Panc1 (cell line): ENCODE measurements around the gene SHQ1. TPM values are rescaled to one million over a fixed set of nuclear protein-coding genes. Genes with fewer than 3 reads are reported as not detected.

Source experiments
- ATAC-seq: fragments of 200-7000 bp; cut with Tn5 transposase; 2 replicates; pipeline ENCODE4 v1.9.1; 2020; ENCODE audit warnings: mild to moderate bottlenecking, moderate library complexity
- BruUV-seq: library from RNA; stranded (reverse); fragments of 400-500 nt; replicated peaks from 2 replicates; lab custom pipeline; 2021; lab: Mats Ljungman, UMichigan
- CTCF ChIA-PET: fragments of 300-600 bp; sonication (Branson Sonifier 250); formaldehyde crosslinking; loops from one replicate; lab custom pipeline; 2022; ENCODE audit warnings: antibody characterized with exemption; lab: Charles Lee
- POLR2A ChIA-PET: fragments of 300-600 bp; sonication (Branson Sonifier 250); formaldehyde crosslinking; loops from one replicate; lab custom pipeline; 2022; ENCODE audit warnings: antibody characterized with exemption; lab: Charles Lee
- DNase-seq: peaks from one replicate; pipeline ENCODE4 v3.0.0-alpha.2; 2010; ENCODE audit warnings: low read depth, low spot score
- H3K27ac ChIP-seq: 2 replicates; pipeline ENCODE4 v1.5.1; 2011; ENCODE audit warnings: mild to moderate bottlenecking, low read length, inconsistent platforms
- H3K27me3 ChIP-seq: fragments of 200-500 bp; sonication (Bioruptor generic); 2 replicates; pipeline ENCODE4 v1.6.0; 2014; ENCODE audit warnings: low read length, inconsistent platforms; ENCODE audit not compliant: control insufficient read depth, insufficient read depth
- H3K36me3 ChIP-seq: fragments of 200-500 bp; sonication (Bioruptor generic); 2 replicates; pipeline ENCODE4 v1.5.1; 2014; ENCODE audit warnings: inconsistent platforms, mild to moderate bottlenecking, low read length, moderate library complexity; ENCODE audit not compliant: control insufficient read depth, insufficient read depth
- H3K4me1 ChIP-seq: 2 replicates; pipeline ENCODE4 v1.5.1; 2011; ENCODE audit warnings: inconsistent platforms, mild to moderate bottlenecking, low read length, moderate library complexity; ENCODE audit not compliant: control insufficient read depth, insufficient read depth
- H3K4me3 ChIP-seq, 2 experiments: 2 replicates each; pipeline ENCODE4 v1.5.1; 2011 to 2012; ENCODE audit warnings: low read depth in 2 of 2, low read length in 2 of 2, mild to moderate bottlenecking in 2 of 2, inconsistent platforms in 1 of 2, moderate library complexity in 1 of 2
- H3K9me3 ChIP-seq: fragments of 200-500 bp; sonication (Bioruptor generic); 2 replicates; pipeline ENCODE4 v1.5.1; 2014; ENCODE audit warnings: low read depth, mild to moderate bottlenecking, inconsistent platforms, low read length, moderate library complexity; ENCODE audit not compliant: control insufficient read depth, insufficient read depth
- POLR2AphosphoS5 ChIP-seq: IDR thresholded peaks from 2 replicates; pipeline ENCODE4 v1.6.1; 2012; ENCODE audit warnings: mild to moderate bottlenecking, low read depth, low read length, moderate library complexity
- SIN3A ChIP-seq: IDR thresholded peaks from 2 replicates; pipeline ENCODE4 v1.6.1; 2012; ENCODE audit warnings: low read depth, mild to moderate bottlenecking, low read length, moderate library complexity, borderline replicate concordance; ENCODE audit not compliant: insufficient read depth
- TCF7L2 ChIP-seq: IDR thresholded peaks from 2 replicates; pipeline ENCODE4 v1.6.1; 2011; ENCODE audit warnings: mild to moderate bottlenecking, low read depth, low read length, inconsistent platforms
- in situ Hi-C: cut with HindIII; loops from 2 replicates; pipeline ENCODE4 v1.10.0; 2016; ENCODE audit warnings: low sequenced_read_pairs, low pct_unique_long_range_greater_than_20kb
- intact Hi-C: fragments of 100-400 bp; cut with micrococcal nuclease; formaldehyde crosslinking; loops from one replicate; pipeline ENCODE4 v1.10.0; 2022; ENCODE audit not compliant: unreplicated experiment
- total RNA-seq: library from RNA; stranded (reverse); gene quantifications from one replicate; pipeline ENCODE4 v1.2.1, GENCODE V29; 2021; ENCODE audit not compliant: unreplicated experiment
- TF ChIP-seq, protein P1 (sequence below): fragments of 450-650 bp; IDR thresholded peaks from 2 replicates; pipeline ENCODE4 v1.5.1; 2017; ENCODE audit warnings: mild to moderate bottlenecking
- TF ChIP-seq, protein P2 (sequence below), 2 experiments: IDR thresholded peaks; 2 replicates each; pipeline ENCODE4 v1.6.1; 2011 to 2012; ENCODE audit warnings: low read depth in 2 of 2, control low read depth in 1 of 2, low read length in 1 of 2, mild to moderate bottlenecking in 1 of 2, moderate library complexity in 1 of 2; ENCODE audit not compliant: insufficient read depth in 1 of 2

The SHQ1 gene
- total RNA-seq, 1 experiment from 2014 or later, result 21.0 TPM

DNA sequence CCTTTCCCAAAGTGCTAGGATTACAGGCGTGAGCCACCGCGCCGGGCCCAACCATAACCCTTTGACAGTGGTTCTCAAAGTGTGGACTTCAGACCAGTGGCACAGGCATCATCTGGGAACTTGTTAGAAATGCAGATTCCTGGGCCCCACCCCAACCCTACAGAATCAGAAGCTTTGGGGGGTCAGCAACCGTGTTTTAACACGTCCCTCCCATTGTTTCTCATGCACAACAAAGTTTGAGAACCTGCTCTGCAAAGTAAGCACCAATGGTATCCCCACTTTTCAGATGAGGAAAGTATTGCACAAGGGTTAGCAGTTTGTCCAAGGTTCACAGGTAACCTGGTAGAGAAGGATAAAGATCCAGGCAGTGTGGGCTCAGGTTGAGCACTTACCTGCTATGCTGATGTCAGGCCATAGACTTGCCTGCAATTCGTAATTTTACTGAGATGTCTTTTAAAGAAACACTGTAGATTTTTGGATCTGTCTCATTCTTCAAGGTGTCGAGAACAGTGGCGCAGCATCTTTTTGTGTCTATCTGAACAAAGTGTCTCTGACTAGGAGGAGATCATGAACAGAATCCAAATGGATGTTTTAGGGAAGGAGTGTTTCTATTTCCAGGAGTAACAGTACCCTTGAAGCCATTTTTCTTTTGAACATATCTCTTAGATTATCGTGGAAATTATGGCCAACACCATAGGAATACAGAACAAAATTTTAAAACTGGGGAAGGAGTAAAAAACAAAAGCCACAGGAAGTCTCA lies 42.1 kb upstream of the SHQ1 start:
- H3K27me3 ChIP-seq, result no peaks in the 10 kb centered on the region
- POLR2A ChIA-PET, result no interaction called here
- intact Hi-C loops, result no loop called here
- H3K36me3 ChIP-seq, result no peaks in the 10 kb centered on the region; the same call in 1 of the 2 replicates
- in situ Hi-C loops, result no loop called here
- H3K4me1 ChIP-seq, result peaks cover 6% of the 10 kb centered on the region
- ATAC-seq (no peak), DNase-seq (no peak)
- no TSS peak for BruUV-seq
- CTCF ChIA-PET, result no interaction called here
- H3K9me3 ChIP-seq, result no peaks in the 10 kb centered on the region
- H3K27ac ChIP-seq, result no peak overlapping the region
- H3K4me3 ChIP-seq, result no peak overlapping the region
- TF ChIP-seq, protein P1, sequence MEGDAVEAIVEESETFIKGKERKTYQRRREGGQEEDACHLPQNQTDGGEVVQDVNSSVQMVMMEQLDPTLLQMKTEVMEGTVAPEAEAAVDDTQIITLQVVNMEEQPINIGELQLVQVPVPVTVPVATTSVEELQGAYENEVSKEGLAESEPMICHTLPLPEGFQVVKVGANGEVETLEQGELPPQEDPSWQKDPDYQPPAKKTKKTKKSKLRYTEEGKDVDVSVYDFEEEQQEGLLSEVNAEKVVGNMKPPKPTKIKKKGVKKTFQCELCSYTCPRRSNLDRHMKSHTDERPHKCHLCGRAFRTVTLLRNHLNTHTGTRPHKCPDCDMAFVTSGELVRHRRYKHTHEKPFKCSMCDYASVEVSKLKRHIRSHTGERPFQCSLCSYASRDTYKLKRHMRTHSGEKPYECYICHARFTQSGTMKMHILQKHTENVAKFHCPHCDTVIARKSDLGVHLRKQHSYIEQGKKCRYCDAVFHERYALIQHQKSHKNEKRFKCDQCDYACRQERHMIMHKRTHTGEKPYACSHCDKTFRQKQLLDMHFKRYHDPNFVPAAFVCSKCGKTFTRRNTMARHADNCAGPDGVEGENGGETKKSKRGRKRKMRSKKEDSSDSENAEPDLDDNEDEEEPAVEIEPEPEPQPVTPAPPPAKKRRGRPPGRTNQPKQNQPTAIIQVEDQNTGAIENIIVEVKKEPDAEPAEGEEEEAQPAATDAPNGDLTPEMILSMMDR, result no peak
- TF ChIP-seq, protein P2, sequence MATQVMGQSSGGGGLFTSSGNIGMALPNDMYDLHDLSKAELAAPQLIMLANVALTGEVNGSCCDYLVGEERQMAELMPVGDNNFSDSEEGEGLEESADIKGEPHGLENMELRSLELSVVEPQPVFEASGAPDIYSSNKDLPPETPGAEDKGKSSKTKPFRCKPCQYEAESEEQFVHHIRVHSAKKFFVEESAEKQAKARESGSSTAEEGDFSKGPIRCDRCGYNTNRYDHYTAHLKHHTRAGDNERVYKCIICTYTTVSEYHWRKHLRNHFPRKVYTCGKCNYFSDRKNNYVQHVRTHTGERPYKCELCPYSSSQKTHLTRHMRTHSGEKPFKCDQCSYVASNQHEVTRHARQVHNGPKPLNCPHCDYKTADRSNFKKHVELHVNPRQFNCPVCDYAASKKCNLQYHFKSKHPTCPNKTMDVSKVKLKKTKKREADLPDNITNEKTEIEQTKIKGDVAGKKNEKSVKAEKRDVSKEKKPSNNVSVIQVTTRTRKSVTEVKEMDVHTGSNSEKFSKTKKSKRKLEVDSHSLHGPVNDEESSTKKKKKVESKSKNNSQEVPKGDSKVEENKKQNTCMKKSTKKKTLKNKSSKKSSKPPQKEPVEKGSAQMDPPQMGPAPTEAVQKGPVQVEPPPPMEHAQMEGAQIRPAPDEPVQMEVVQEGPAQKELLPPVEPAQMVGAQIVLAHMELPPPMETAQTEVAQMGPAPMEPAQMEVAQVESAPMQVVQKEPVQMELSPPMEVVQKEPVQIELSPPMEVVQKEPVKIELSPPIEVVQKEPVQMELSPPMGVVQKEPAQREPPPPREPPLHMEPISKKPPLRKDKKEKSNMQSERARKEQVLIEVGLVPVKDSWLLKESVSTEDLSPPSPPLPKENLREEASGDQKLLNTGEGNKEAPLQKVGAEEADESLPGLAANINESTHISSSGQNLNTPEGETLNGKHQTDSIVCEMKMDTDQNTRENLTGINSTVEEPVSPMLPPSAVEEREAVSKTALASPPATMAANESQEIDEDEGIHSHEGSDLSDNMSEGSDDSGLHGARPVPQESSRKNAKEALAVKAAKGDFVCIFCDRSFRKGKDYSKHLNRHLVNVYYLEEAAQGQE (IDR thresholded peaks at IDR 0.05; ENCODE audit: insufficient read depth in 1 of 2, low read depth in 2 of 2, low read length in 1 of 2), result no peak
- TF ChIP-seq SIN3A (no peak), POLR2AphosphoS5 (no peak), TCF7L2 (no peak)

DNA sequence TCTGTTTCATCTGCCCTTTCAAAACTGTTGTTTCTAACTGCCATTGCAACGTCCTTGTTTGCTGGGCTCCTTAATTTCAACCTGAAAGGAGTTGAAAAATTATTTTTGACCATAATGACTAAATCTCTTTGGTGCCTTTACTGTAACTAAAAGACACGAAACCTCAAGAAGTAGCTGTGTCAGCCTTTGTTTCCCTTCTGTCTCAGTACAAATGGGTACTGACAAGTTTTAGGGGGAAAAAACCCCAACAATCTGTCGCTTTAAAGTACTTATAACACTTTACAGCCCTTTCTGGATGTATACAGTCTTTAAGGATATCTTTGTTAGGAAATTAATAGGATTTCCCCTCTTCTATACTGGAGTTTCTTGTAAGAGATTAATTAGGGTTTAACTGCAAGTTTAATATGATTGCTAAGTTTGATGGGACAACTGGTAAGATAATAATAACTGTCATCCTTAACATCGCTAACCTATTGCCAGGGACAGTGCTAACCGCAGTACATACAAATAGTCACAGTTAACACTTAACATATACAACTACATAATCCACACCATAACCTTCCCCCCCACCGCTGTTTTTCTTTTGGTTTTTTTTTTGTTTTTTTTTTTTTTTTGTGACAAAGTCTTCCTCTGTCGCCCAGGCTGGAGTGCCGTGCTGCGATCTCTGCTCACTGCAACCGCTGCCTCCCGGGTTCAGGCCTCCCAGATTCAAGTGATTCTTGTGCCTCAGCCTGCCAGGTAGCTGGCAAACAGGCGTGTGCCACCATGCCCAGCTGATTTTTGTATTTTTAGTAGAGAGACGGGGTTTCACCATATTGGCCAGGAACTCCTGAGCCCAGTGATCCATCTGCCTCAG lies 41.3 kb upstream of the SHQ1 start:
- in situ Hi-C loops (no loop called here), intact Hi-C loops (no loop called here)
- Histone ChIP-seq H3K27ac (peak overlapping the region; percentile 57; the same call in 1 of the 2 replicates), H3K36me3 (no peaks in the 10 kb centered on the region; the same call in 1 of the 2 replicates), H3K4me3 (peak overlapping the region; percentile 46 to 49; a peak in 3 of 4 replicates), H3K9me3 (no peaks in the 10 kb centered on the region), H3K4me1 (peaks cover 6% of the 10 kb centered on the region), H3K27me3 (no peaks in the 10 kb centered on the region)
- ATAC-seq (no peak), DNase-seq (no peak)
- no TSS peak for BruUV-seq
- ChIA-PET CTCF (no interaction called here), POLR2A (no interaction called here)
- TF ChIP-seq TCF7L2, result no peak
- TF ChIP-seq, protein P2 (IDR thresholded peaks at IDR 0.05; ENCODE audit: insufficient read depth in 1 of 2, low read depth in 2 of 2, low read length in 1 of 2), result no peak
- no peak for TF ChIP-seq POLR2AphosphoS5
- TF ChIP-seq, protein P1, result no peak
- TF ChIP-seq SIN3A, result no peak
